Midbrain (tissue), 1 donor: ENCODE data around the gene IL32.
"Not testable (repeated sequence)": the region's sequence is repeated elsewhere in the genome, so short reads cannot be mapped to it uniquely, and the experiment has no call there.

Experiments used
- DNase-seq: peaks from one replicate; lab custom pipeline; 2025; lab: John Stamatoyannopoulos, UW

Gene IL32

GRCh38 chr16:3051494-3051893 is 13.9 kb upstream of the IL32 start:
- no peak for DNase-seq

GRCh38 chr16:3052571-3053329 is 12.7 kb upstream of the IL32 start:
- not testable (repeated sequence) for DNase-seq

- not testable (repeated sequence) for DNase-seq
Observed at GRCh38 chr16:3053330-3053710, 12.1 kb upstream of the IL32 start.

GRCh38 chr16:3054965-3055733 is 10.3 kb upstream of the IL32 start:
- no peak for DNase-seq

GRCh38 chr16:3055734-3056115 is 9.7 kb upstream of the IL32 start:
- not testable (repeated sequence) for DNase-seq

GRCh38 chr16:3056336-3057180 is 8.9 kb upstream of the IL32 start:
- no peak for DNase-seq

- DNase-seq, result no peak
Observed at GRCh38 chr16:3057181-3058138, 8.0 kb upstream of the IL32 start.

- DNase-seq, result peak; percentile 31
Observed at GRCh38 chr16:3058139-3059030, 7.1 kb upstream of the IL32 start.

- DNase-seq, result peak; percentile 84
Observed at GRCh38 chr16:3059041-3059722, 6.3 kb upstream of the IL32 start.

- DNase-seq, result no peak
Observed at GRCh38 chr16:3059723-3060242, 5.7 kb upstream of the IL32 start.

GRCh38 chr16:3060339-3061127 is 4.9 kb upstream of the IL32 start:
- no peak for DNase-seq

- DNase-seq, result no peak
Observed at GRCh38 chr16:3062553-3062952, 2.9 kb upstream of the IL32 start.

- no peak for DNase-seq
Observed at GRCh38 chr16:3063625-3064386, 1.6 kb upstream of the IL32 start.

GRCh38 chr16:3065742-3066439 is 451 bp downstream of the IL32 start:
- no peak for DNase-seq

GRCh38 chr16:3066440-3066748 is 954 bp downstream of the IL32 start:
- no peak for DNase-seq

GRCh38 chr16:3068487-3068886 is 3.0 kb downstream of the IL32 start:
- DNase-seq, result no peak

- not testable (repeated sequence) for DNase-seq
Observed at GRCh38 chr16:3069146-3069545, 3.7 kb downstream of the IL32 start.
